Liver (tissue), 9 donors: ENCODE results near the gene C16orf92. TPM values are rescaled to one million over a fixed set of nuclear protein-coding genes. Genes with fewer than 3 reads are reported as not detected.

ENCODE experiments used
- DNase-seq: peaks from one replicate; pipeline ENCODE4 v3.0.0-alpha.2; 2017; ENCODE audit warnings: low spot score
- H3K27ac ChIP-seq, 2 donors: one replicate each; pipeline ENCODE4 v1.7.0; 2013; ENCODE audit warnings: inconsistent platforms in 2 of 2, low read length in 2 of 2, control low read depth in 1 of 2, low read depth in 1 of 2, mild to moderate bottlenecking in 1 of 2
- H3K27me3 ChIP-seq, 4 donors: one replicate each; pipeline versions ENCODE4 v1.6.1 to v1.7.0; 2013; ENCODE audit warnings: low read length in 3 of 4, inconsistent platforms in 1 of 4, mild to moderate bottlenecking in 1 of 4, moderate library complexity in 1 of 4; ENCODE audit not compliant: control insufficient read depth in 4 of 4, insufficient read depth in 4 of 4
- H3K36me3 ChIP-seq, 4 donors: one replicate each; pipeline versions ENCODE4 v1.6.1 to v1.7.0; 2013; ENCODE audit warnings: low read length in 3 of 4, mild to moderate bottlenecking in 3 of 4, low read depth in 1 of 4, moderate library complexity in 1 of 4; ENCODE audit not compliant: control insufficient read depth in 4 of 4, insufficient read depth in 3 of 4
- H3K4me1 ChIP-seq, 4 donors: one replicate each; pipeline versions ENCODE4 v1.6.1 to v1.7.0; 2013; ENCODE audit warnings: low read length in 3 of 4, mild to moderate bottlenecking in 3 of 4, moderate library complexity in 1 of 4; ENCODE audit not compliant: control insufficient read depth in 4 of 4, insufficient read depth in 4 of 4
- H3K4me3 ChIP-seq, 3 donors: one replicate each; pipeline versions ENCODE4 v1.6.1 to v1.7.0; 2013; ENCODE audit warnings: low read length in 3 of 3, control low read depth in 1 of 3, low read depth in 1 of 3, mild to moderate bottlenecking in 1 of 3
- H3K9ac ChIP-seq, 2 donors: one replicate each; pipeline ENCODE4 v1.7.0; 2013; ENCODE audit warnings: low read length in 2 of 2, mild to moderate bottlenecking in 2 of 2, moderate library complexity in 2 of 2, control low read depth in 1 of 2, low read depth in 1 of 2
- H3K9me3 ChIP-seq, 4 donors: one replicate each; pipeline versions ENCODE4 v1.6.1 to v1.7.0; 2013; ENCODE audit warnings: low read length in 3 of 4; ENCODE audit not compliant: control insufficient read depth in 4 of 4
- EGR1 ChIP-seq, 2 donors: IDR thresholded peaks; 2 replicates each; pipeline ENCODE4 v1.6.1; 2016 to 2018; ENCODE audit warnings: antibody characterized with exemption in 2 of 2, low read depth in 2 of 2
- FOXA1 ChIP-seq: IDR thresholded peaks from 2 replicates; pipeline ENCODE4 v1.6.1; 2016; ENCODE audit warnings: antibody characterized with exemption
- FOXA2 ChIP-seq: IDR thresholded peaks from 2 replicates; pipeline ENCODE4 v1.6.1; 2016; ENCODE audit warnings: antibody characterized with exemption
- GABPA ChIP-seq, 2 donors: IDR thresholded peaks in 1 of 2; conservative IDR thresholded peaks in 1 of 2; 2 replicates each; pipeline ENCODE4 v1.6.1; 2016; ENCODE audit warnings: antibody characterized with exemption in 2 of 2, mild to moderate bottlenecking in 1 of 2, moderate library complexity in 1 of 2
- HNF4A ChIP-seq, 2 donors: conservative IDR thresholded peaks; 2 replicates each; pipeline ENCODE4 v1.6.1; 2016; ENCODE audit warnings: antibody characterized with exemption in 2 of 2, mild to moderate bottlenecking in 2 of 2
- JUND ChIP-seq, 2 donors: IDR thresholded peaks; 2 replicates each; pipeline ENCODE4 v1.6.1; 2016; ENCODE audit warnings: antibody characterized with exemption in 2 of 2
- MAX ChIP-seq: IDR thresholded peaks from 2 replicates; pipeline ENCODE4 v1.6.1; 2016; ENCODE audit warnings: antibody characterized with exemption
- RXRA ChIP-seq, 2 donors: IDR thresholded peaks; 2 replicates each; pipeline ENCODE4 v1.6.1; 2017 to 2018; ENCODE audit warnings: antibody characterized with exemption in 2 of 2, mild to moderate bottlenecking in 1 of 2
- SP1 ChIP-seq: IDR thresholded peaks from 2 replicates; pipeline ENCODE4 v1.6.1; 2018; ENCODE audit warnings: antibody characterized with exemption, mild to moderate bottlenecking
- TAF1 ChIP-seq: conservative IDR thresholded peaks from 2 replicates; pipeline ENCODE4 v1.6.1; 2016; ENCODE audit warnings: antibody characterized with exemption, mild to moderate bottlenecking
- ZBTB33 ChIP-seq: IDR thresholded peaks from 2 replicates; pipeline ENCODE4 v1.6.1; 2016; ENCODE audit warnings: antibody characterized with exemption
- WGBS: extraction: QIAGEN DNeasy Blood & Tissue Kit; methylation state at CpG from one replicate; pipeline ENCODE4 v1.1.7; 2013; 5-methylcytosine and 5-hydroxymethylcytosine counted together
- polyA plus RNA-seq, 2 donors: library from polyadenylated mRNA; stranded (reverse) in 1 of 2; unstranded in 1 of 2; fragments of 200-250 nt in 1 of 2; fragments of >200 nt in 1 of 2; fragmentation: Nextera tagmentation in 1 of 2; extraction: Ambion mirVana in 1 of 2; gene quantifications; one replicate each; pipeline versions ENCODE4 v1.2.1 to v1.2.3, GENCODE V29; 2013 to 2015
- total RNA-seq, 2 donors: library from RNA; depleted of rRNA; stranded (reverse); fragments of >200 nt; gene quantifications; one replicate each; pipeline ENCODE4 v1.2.3, GENCODE V29; 2014
- TF ChIP-seq, protein P1 (sequence below): IDR thresholded peaks from 2 replicates; pipeline ENCODE4 v1.6.1; 2016; ENCODE audit warnings: antibody characterized with exemption, mild to moderate bottlenecking
- donor health status: healthy.
- donor health status: healthy.
- donor health status: healthy.
- donor health status: healthy.
- donor health status: healthy.

The C16orf92 gene
- total and polyA plus RNA-seq, 4 donors = not detected

- Histone ChIP-seq H3K4me3 (no peak overlapping the region), H3K4me1 (no peaks in the 10 kb centered on the region), H3K9me3 (no peaks in the 10 kb centered on the region), H3K36me3 (peaks cover 42 to 89% (median 52%) of the 10 kb centered on the region in 4 donors), H3K27ac (no peak overlapping the region), H3K27me3 (no peaks in the 10 kb centered on the region), H3K9ac (no peak overlapping the region)
- no peak for DNase-seq
- TF ChIP-seq HNF4A (conservative IDR thresholded peaks at IDR 0.05) (no peak), TAF1 (no peak)
- 93% methylated on average over 5 of the region's 5 CpGs for WGBS
Measured at GRCh38 chr16:29986931-29987330, 36.1 kb upstream of the C16orf92 start.

GRCh38 chr16:29987371-29988085 lies 35.5 kb upstream of the C16orf92 start:
- no peak overlapping the region for H3K9ac ChIP-seq
- TF ChIP-seq GABPA (IDR thresholded peaks at IDR 0.05 in 1 of 2, conservative IDR thresholded peaks at IDR 0.05 in 1 of 2) (no peak), MAX (no peak), EGR1 (IDR thresholded peaks at IDR 0.05; ENCODE audit: low read depth in 2 of 2) (no peak), ZBTB33 (no peak), RXRA (IDR thresholded peaks at IDR 0.05) (no peak), JUND (IDR thresholded peaks at IDR 0.05) (no peak), SP1 (no peak), FOXA2 (no peak), FOXA1 (no peak)
- TF ChIP-seq, protein P1, sequence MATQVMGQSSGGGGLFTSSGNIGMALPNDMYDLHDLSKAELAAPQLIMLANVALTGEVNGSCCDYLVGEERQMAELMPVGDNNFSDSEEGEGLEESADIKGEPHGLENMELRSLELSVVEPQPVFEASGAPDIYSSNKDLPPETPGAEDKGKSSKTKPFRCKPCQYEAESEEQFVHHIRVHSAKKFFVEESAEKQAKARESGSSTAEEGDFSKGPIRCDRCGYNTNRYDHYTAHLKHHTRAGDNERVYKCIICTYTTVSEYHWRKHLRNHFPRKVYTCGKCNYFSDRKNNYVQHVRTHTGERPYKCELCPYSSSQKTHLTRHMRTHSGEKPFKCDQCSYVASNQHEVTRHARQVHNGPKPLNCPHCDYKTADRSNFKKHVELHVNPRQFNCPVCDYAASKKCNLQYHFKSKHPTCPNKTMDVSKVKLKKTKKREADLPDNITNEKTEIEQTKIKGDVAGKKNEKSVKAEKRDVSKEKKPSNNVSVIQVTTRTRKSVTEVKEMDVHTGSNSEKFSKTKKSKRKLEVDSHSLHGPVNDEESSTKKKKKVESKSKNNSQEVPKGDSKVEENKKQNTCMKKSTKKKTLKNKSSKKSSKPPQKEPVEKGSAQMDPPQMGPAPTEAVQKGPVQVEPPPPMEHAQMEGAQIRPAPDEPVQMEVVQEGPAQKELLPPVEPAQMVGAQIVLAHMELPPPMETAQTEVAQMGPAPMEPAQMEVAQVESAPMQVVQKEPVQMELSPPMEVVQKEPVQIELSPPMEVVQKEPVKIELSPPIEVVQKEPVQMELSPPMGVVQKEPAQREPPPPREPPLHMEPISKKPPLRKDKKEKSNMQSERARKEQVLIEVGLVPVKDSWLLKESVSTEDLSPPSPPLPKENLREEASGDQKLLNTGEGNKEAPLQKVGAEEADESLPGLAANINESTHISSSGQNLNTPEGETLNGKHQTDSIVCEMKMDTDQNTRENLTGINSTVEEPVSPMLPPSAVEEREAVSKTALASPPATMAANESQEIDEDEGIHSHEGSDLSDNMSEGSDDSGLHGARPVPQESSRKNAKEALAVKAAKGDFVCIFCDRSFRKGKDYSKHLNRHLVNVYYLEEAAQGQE = no peak
- no peaks in the 10 kb centered on the region for H3K9me3 ChIP-seq
- no peak for DNase-seq
- H3K36me3 ChIP-seq = peaks cover 43 to 85% (median 49%) of the 10 kb centered on the region in 4 donors
- H3K4me1 ChIP-seq = no peaks in the 10 kb centered on the region
- 87% methylated on average over 35 of the region's 35 CpGs for WGBS
- no peak overlapping the region for H3K27ac ChIP-seq
- H3K4me3 ChIP-seq = no peak overlapping the region
- H3K27me3 ChIP-seq = no peaks in the 10 kb centered on the region
